HG03354 (cell line): Measurements from ENCODE around the gene ZRANB3.
A peak's percentile ranks its signal among the peaks of the same experiment; 100 is the strongest.
"Not testable (repeated sequence)": the region's sequence is repeated elsewhere in the genome, so short reads cannot be mapped to it uniquely, and the experiment has no call there.

Source experiments
- ATAC-seq: cut with Tn5 transposase; IDR thresholded peaks from one replicate; pipeline ENCODE4 v1.9.1; 2021; ENCODE audit warnings: mild to moderate bottlenecking; ENCODE audit not compliant: unreplicated experiment, poor library complexity, severe bottlenecking

The ZRANB3 gene

GRCh38 chr2:135494503-135494902 lies 36.5 kb downstream of the ZRANB3 start:
- ATAC-seq, result no peak

GRCh38 chr2:135490376-135490775 lies 40.6 kb downstream of the ZRANB3 start:
- no peak for ATAC-seq

- ATAC-seq, result no peak
These were observed 45.6 kb downstream of the ZRANB3 start for GRCh38 chr2:135485441-135485840.

- no peak for ATAC-seq
These were observed 55.9 kb downstream of the ZRANB3 start for GRCh38 chr2:135475128-135475527.

GRCh38 chr2:135473567-135473966 lies 57.5 kb downstream of the ZRANB3 start:
- ATAC-seq, result peak; percentile 71

GRCh38 chr2:135471106-135471505 lies 59.9 kb downstream of the ZRANB3 start:
- no peak for ATAC-seq

GRCh38 chr2:135457279-135457678 lies 73.7 kb downstream of the ZRANB3 start:
- no peak for ATAC-seq

- no peak for ATAC-seq
These were observed 74.2 kb downstream of the ZRANB3 start for GRCh38 chr2:135456835-135457234.

GRCh38 chr2:135456431-135456830 lies 74.6 kb downstream of the ZRANB3 start:
- no peak for ATAC-seq

- ATAC-seq, result no peak
These were observed 76.4 kb downstream of the ZRANB3 start for GRCh38 chr2:135454608-135455007.

- ATAC-seq, result not testable (repeated sequence)
These were observed 78.0 kb downstream of the ZRANB3 start for GRCh38 chr2:135453027-135453426.

GRCh38 chr2:135451966-135452365 lies 79.1 kb downstream of the ZRANB3 start:
- ATAC-seq, result no peak

GRCh38 chr2:135443013-135443412 lies 88.0 kb downstream of the ZRANB3 start:
- not testable (repeated sequence) for ATAC-seq

GRCh38 chr2:135435155-135435554 lies 95.9 kb downstream of the ZRANB3 start:
- not testable (repeated sequence) for ATAC-seq

GRCh38 chr2:135424849-135425248 lies 106.2 kb downstream of the ZRANB3 start:
- no peak for ATAC-seq

- ATAC-seq, result no peak
These were observed 108.1 kb downstream of the ZRANB3 start for GRCh38 chr2:135422898-135423297.

- ATAC-seq, result no peak
These were observed 119.4 kb downstream of the ZRANB3 start for GRCh38 chr2:135411646-135412045.

- no peak for ATAC-seq
These were observed 121.6 kb downstream of the ZRANB3 start for GRCh38 chr2:135409436-135409835.

GRCh38 chr2:135396259-135396658 lies 134.8 kb downstream of the ZRANB3 start:
- ATAC-seq, result not testable (repeated sequence)

GRCh38 chr2:135386993-135387392 lies 144.0 kb downstream of the ZRANB3 start:
- ATAC-seq, result no peak

- ATAC-seq, result no peak
These were observed 152.4 kb downstream of the ZRANB3 start for GRCh38 chr2:135378591-135378990.

GRCh38 chr2:135373702-135374101 lies 157.3 kb downstream of the ZRANB3 start:
- no peak for ATAC-seq
